ENCODE results near the gene NCKAP5.

Gene NCKAP5

GRCh38 chr2:133568172-133568571 lies at the start of gene NCKAP5:
Gene NCKAP5 (minus strand): TSS chr2:133568463. CDS start chr2:133517526, 50,937 bp downstream.
- DNase-seq (ENCODE audit: extremely low read depth in 1 of 2, low read depth in 1 of 2), result no peak

- DNase-seq (ENCODE audit: extremely low read depth in 1 of 2, low read depth in 1 of 2), result no peak
Measured at GRCh38 chr2:133609664-133610063, 41.4 kb upstream of the NCKAP5 start.

DNA sequence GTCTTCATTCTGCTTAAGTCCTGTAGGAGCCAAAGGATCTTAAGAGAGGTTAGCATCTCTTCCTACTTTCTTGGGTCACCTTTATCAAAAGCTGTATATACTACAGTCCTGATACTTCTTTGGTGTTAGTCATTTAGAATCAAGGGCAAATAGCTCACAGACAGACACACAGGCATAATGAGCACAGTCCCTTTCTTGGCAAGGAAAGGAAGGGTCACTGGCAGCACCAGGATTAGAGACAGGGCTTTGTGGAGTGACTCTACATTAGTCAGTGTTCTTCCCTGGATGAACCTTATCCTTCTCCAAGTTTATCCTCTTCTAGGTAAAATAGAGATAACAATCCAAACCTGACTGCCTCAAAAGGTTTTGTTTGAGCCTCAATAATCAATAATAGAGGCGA lies 40.0 kb upstream of the NCKAP5 start:
- DNase-seq (ENCODE audit: extremely low read depth in 1 of 2, low read depth in 1 of 2), result no peak

DNA sequence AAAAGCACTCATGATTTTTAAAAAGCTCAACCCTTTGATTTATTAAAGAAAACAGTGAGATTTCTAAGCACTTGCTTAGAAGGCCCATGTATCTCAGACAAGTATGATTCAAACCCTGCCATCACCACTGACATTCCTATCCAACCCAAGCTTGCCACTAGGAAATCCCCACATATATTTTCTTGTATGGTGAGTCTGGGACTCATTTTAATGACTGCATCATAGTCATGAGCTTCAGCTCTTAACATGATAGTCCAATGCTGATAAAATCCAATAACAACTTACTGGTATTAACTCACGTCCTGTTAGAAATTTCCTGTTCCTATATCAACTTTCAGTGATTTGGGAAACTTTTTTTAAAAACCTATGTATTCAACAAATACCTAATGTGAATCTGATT lies 39.4 kb upstream of the NCKAP5 start:
- DNase-seq (ENCODE audit: extremely low read depth in 1 of 2, low read depth in 1 of 2), result no peak

DNA sequence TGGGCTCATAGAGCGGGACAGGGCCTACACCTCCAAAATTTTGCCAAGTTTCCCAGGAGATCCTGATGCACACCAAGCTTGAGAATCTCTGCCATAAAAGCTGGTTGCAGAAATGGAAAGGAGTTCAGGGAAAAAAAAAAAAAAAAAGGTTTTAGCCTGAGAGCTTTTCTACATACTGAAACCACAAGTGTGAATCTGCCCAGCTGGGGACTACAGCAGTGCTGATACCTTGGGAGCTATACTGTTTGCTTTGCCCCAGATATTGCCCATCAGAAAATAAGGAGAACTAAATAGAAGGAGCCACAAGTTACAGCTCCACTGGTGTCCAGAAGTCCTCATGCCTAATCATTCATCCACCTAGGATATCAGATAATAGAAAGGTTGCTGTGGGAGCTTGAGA lies 38.4 kb upstream of the NCKAP5 start:
- DNase-seq (ENCODE audit: extremely low read depth in 1 of 2, low read depth in 1 of 2), result no peak

DNA sequence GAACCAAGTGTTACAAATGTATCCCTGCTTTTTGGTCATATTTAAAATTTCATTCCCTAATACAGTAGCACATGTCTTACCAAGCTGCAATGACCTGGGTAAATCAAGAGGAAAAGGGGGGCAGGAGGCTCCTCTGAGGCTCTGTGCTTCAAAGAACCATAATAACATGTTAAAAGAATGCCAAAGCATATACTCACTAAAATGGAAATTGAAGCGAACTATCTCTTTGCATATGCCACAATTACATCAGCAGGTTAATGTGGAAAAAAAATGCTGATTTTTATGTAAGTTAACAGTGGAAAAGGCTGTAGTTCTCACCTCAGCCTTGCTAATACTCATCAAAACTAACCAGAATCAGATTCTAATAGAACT lies 37.5 kb upstream of the NCKAP5 start:
- no peak for DNase-seq (ENCODE audit: extremely low read depth in 1 of 2, low read depth in 1 of 2)

GRCh38 chr2:133605011-133605765 lies 36.9 kb upstream of the NCKAP5 start:
- no peak for DNase-seq (ENCODE audit: extremely low read depth in 1 of 2, low read depth in 1 of 2)

GRCh38 chr2:133603109-133603508 lies 34.8 kb upstream of the NCKAP5 start:
- DNase-seq (ENCODE audit: extremely low read depth in 1 of 2, low read depth in 1 of 2), result no peak

- DNase-seq (ENCODE audit: extremely low read depth in 1 of 2, low read depth in 1 of 2), result no peak
Measured at GRCh38 chr2:133602538-133602937, 34.3 kb upstream of the NCKAP5 start.

- DNase-seq (ENCODE audit: extremely low read depth in 1 of 2, low read depth in 1 of 2), result no peak
Measured at GRCh38 chr2:133600266-133600928, 32.1 kb upstream of the NCKAP5 start.

DNA sequence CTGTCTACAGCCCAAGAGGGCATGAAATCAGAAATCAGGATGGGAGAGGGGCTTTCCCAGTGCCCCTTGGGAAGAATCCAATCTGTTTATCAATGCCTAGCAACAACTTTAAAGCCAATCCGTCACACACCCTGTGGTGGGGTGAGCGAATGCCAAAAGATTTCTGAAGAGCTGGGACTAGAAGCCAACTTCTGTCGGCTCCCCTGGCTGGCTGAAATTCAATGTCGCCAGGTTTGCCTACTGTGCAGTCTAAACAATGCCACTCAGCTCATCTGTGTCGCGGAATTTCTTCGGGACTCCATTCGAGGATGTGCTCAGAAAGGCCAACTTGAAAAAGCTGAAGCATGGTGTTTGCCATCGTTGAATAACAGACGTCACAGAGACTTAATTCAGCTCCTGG lies 31.5 kb upstream of the NCKAP5 start:
- no peak for DNase-seq (ENCODE audit: extremely low read depth in 1 of 2, low read depth in 1 of 2)

- no peak for DNase-seq (ENCODE audit: extremely low read depth in 1 of 2, low read depth in 1 of 2)
Measured at GRCh38 chr2:133599211-133599803, 31.0 kb upstream of the NCKAP5 start.

- DNase-seq (ENCODE audit: extremely low read depth in 1 of 2, low read depth in 1 of 2), result no peak
Measured at GRCh38 chr2:133598769-133599168, 30.5 kb upstream of the NCKAP5 start.

- DNase-seq (ENCODE audit: extremely low read depth in 1 of 2, low read depth in 1 of 2), result no peak
Measured at GRCh38 chr2:133596701-133597393, 28.6 kb upstream of the NCKAP5 start.

DNA sequence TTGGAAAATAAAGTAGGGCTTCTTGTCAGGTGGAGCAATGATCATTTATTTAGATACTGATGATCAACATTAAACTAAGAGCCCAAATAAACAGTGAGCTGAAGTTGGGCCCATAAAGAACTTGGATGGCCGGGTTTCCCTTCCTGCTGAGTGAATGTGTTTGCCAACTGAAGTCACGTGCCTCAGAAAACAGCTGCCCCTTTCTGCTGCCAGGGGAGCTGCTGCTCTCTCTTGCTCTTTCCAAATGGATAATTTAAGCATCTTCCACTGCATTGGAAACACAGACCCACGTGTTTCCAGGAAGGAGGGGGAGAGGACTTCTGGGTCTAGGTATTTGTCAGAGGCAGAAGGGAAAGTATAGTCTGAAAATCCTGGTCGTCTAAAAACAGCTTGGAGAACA lies 22.9 kb upstream of the NCKAP5 start:
- DNase-seq (ENCODE audit: extremely low read depth in 1 of 2, low read depth in 1 of 2), result no peak

DNA sequence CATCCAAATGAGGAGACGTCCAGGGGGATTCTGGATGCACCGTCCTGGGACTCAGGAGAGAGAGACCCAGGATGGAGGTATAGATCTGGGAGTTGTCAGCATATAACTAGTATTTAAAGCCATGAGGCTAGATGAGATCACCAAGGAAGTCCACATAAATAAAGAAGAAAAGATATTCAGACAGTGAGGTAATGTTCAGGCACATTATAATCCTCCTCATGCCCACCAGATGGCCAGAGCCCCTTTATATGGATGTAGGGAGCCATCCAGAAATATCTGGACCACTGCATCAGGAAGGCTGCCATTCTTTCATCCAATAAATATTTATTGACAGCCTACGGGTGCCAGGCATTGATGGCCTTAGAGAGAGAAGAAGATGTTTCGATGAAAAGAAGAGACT lies 21.2 kb upstream of the NCKAP5 start:
- no peak for DNase-seq (ENCODE audit: extremely low read depth in 1 of 2, low read depth in 1 of 2)

GRCh38 chr2:133588144-133588543 lies 19.9 kb upstream of the NCKAP5 start:
- DNase-seq (ENCODE audit: extremely low read depth in 1 of 2, low read depth in 1 of 2), result no peak

GRCh38 chr2:133586978-133587377 lies 18.7 kb upstream of the NCKAP5 start:
- DNase-seq (ENCODE audit: extremely low read depth in 1 of 2, low read depth in 1 of 2), result no peak

GRCh38 chr2:133581010-133581760 lies 12.9 kb upstream of the NCKAP5 start:
- no peak for DNase-seq (ENCODE audit: extremely low read depth in 1 of 2, low read depth in 1 of 2)

DNA sequence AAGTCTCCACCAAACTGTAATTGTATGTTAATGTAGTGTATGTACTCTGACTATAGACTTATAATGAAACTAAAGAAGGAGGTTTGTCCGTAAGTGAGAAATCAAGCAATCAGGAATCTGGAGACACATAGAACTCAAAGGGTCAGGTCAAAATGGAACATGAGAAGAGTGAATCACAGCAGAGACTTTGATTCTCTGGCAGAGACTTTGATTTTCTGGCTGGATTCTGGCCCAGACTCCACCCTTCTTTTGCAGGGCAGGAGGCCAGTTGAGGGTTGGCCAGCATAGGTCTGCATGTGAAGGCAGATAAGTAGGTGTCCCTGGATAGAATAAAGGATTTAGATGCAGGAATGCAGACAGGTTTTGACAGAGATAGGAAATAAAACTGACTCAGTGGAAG lies 11.0 kb upstream of the NCKAP5 start:
- no peak for DNase-seq (ENCODE audit: extremely low read depth in 1 of 2, low read depth in 1 of 2)

DNA sequence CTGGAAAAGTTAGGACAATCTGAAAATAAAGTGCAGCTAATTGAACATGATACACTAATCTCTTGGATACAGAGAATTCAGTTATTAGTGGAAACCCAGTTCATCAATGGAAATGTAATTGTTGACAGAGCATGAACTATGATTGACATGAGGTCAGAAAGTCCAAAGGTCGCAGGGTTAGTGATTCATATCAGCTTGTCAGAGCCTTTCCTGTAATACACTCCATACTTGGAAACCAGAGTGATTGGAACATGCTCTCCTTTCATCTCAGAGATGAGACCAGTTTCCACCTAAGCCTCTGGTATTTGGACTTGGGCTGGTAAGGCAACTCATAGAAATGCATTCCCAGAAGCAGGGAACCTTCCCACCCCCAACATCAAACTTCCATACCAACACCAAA lies 8.5 kb upstream of the NCKAP5 start:
- no peak for DNase-seq (ENCODE audit: extremely low read depth in 1 of 2, low read depth in 1 of 2)
